Activated B cell treated with CpG ODN at 0.5 μM for 24 hours (primary cell): ENCODE measurements around the gene TMEM235. TPM values are rescaled to one million over a fixed set of nuclear protein-coding genes. Genes with fewer than 3 reads are reported as not detected.

Source experiments
- ATAC-seq: fragments of 200-7000 bp; cut with Tn5 transposase; one replicate; pipeline ENCODE4 v1.10.0; 2021; ENCODE audit warnings: low read depth, mild to moderate bottlenecking, moderate library complexity
- CTCF ChIA-PET: fragments of 350-600 bp; sonication (Branson Sonifier 250); formaldehyde crosslinking; loops from one replicate; lab custom pipeline; 2021; ENCODE audit warnings: antibody characterized with exemption; lab: Charles Lee
- POLR2A ChIA-PET: fragments of 350-600 bp; sonication (Branson Sonifier 250); formaldehyde crosslinking; loops from one replicate; lab custom pipeline; 2021; ENCODE audit warnings: antibody characterized with exemption; lab: Charles Lee
- DNase-seq: peaks from one replicate; pipeline ENCODE4 v3.0.0; 2022
- H3K27ac Mint-ChIP-seq: one replicate; pipeline ENCODE4 v1.8.0; 2020; ENCODE audit warnings: mixed read lengths
- H3K27me3 Mint-ChIP-seq: one replicate; pipeline ENCODE4 v1.8.0; 2021; ENCODE audit warnings: mixed read lengths
- H3K36me3 Mint-ChIP-seq: one replicate; pipeline ENCODE4 v1.8.0; 2021; ENCODE audit warnings: low read depth, mixed read lengths
- H3K4me1 Mint-ChIP-seq: one replicate; pipeline ENCODE4 v1.8.0; 2021; ENCODE audit warnings: mixed read lengths
- H3K4me3 Mint-ChIP-seq: one replicate; pipeline ENCODE4 v1.8.0; 2020; ENCODE audit warnings: mild to moderate bottlenecking, mixed read lengths
- H3K9me3 Mint-ChIP-seq: one replicate; pipeline ENCODE4 v1.8.0; 2020; ENCODE audit warnings: mixed read lengths
- intact Hi-C: fragments of 100-400 bp; cut with micrococcal nuclease; formaldehyde crosslinking; loops from one replicate; pipeline ENCODE4 v1.15.1; 2024
- total RNA-seq: library from RNA; stranded (reverse); gene quantifications from 2 replicates; pipeline ENCODE4 v1.2.3, GENCODE V29; 2022
- TF ChIP-seq, protein P1 (sequence below): fragments of 200-600 bp; IDR thresholded peaks from one replicate; pipeline ENCODE4 v1.8.0; 2022; ENCODE audit warnings: antibody characterized with exemption, mild to moderate bottlenecking

The TMEM235 gene
- total RNA-seq, 1 donor from 2014 or later, result not detected

DNA sequence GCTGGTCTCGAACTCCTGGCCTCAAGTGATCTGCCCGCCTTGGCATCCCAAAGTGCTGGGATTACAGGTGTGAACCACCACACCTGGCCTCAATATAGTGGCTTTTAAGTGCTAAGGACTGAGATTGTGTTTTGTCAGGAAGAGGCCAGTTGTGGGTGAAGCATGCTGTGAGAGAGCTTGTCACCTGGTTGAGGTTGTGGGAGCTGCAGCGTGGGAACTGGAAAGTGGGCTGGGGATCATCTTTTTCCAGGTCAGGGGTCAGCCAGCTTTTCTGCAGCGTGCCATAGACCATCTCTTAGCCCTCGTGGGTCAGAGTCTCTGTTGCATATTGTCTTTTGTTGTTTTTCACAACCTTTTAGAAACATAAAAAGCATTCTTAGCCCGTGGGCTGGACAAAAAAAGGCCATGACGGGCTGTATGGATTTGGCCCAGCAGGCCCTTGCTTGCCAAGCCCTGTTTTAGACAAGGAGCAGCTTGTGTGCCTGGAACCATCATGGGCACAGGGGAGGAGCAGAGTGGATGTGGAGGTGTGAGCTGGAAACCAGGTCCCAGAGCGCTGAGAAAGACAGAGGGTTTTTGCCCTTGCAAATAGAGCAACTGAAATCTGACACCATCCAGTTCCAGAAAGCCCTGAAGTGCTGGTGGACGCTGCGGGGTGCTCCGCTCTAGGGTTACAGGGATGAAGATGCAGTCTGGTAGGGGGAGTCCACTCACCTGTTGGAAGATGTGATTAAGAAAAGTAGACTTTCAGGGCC is 11.9 kb upstream of the TMEM235 start:
- ATAC-seq (no peak), DNase-seq (no peak)
- ChIA-PET CTCF (no interaction called here), POLR2A (no interaction called here)
- Mint-ChIP-seq H3K27ac (no peak overlapping the region), H3K36me3 (no peaks in the 10 kb centered on the region), H3K27me3 (no peaks in the 10 kb centered on the region), H3K9me3 (no peaks in the 10 kb centered on the region), H3K4me3 (no peak overlapping the region), H3K4me1 (peaks cover under 1% of the 10 kb centered on the region)
- TF ChIP-seq, protein P1, sequence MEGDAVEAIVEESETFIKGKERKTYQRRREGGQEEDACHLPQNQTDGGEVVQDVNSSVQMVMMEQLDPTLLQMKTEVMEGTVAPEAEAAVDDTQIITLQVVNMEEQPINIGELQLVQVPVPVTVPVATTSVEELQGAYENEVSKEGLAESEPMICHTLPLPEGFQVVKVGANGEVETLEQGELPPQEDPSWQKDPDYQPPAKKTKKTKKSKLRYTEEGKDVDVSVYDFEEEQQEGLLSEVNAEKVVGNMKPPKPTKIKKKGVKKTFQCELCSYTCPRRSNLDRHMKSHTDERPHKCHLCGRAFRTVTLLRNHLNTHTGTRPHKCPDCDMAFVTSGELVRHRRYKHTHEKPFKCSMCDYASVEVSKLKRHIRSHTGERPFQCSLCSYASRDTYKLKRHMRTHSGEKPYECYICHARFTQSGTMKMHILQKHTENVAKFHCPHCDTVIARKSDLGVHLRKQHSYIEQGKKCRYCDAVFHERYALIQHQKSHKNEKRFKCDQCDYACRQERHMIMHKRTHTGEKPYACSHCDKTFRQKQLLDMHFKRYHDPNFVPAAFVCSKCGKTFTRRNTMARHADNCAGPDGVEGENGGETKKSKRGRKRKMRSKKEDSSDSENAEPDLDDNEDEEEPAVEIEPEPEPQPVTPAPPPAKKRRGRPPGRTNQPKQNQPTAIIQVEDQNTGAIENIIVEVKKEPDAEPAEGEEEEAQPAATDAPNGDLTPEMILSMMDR, result no peak
- intact Hi-C loops, result no loop called here

DNA sequence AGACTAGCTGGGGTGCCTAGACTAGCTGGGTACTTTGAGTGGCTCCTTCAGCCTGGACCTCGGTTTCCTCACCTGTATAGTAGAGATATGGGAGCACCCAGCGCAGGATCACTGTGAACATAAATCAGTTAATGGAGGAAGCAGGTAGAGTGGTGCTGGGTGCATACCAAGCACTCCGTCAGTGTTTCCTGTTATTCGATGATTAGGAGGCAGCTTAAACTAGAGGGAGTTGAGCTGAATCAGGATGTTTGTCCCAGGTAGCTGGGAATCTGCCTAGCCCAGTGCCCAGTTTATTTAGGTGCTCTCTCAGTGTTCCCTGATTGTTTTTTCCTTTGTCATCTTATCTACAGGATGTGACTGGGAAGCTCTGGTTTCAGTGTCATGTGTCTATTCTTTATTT is 8.4 kb upstream of the TMEM235 start:
- POLR2A ChIA-PET, result interaction anchor here (0.6 kb wide), 1 partner anchor 24 kb away, joined by 3 read pairs; no protein-coding TSS in a partner anchor
- intact Hi-C loops, result no loop called here
- no peak overlapping the region for H3K27ac Mint-ChIP-seq
- H3K9me3 Mint-ChIP-seq, result no peaks in the 10 kb centered on the region
- H3K4me3 Mint-ChIP-seq, result no peak overlapping the region
- TF ChIP-seq, protein P1, result no peak
- CTCF ChIA-PET, result no interaction called here
- H3K27me3 Mint-ChIP-seq, result peaks cover 5% of the 10 kb centered on the region
- no peaks in the 10 kb centered on the region for H3K4me1 Mint-ChIP-seq
- DNase-seq (no peak), ATAC-seq (no peak)
- no peaks in the 10 kb centered on the region for H3K36me3 Mint-ChIP-seq

DNA sequence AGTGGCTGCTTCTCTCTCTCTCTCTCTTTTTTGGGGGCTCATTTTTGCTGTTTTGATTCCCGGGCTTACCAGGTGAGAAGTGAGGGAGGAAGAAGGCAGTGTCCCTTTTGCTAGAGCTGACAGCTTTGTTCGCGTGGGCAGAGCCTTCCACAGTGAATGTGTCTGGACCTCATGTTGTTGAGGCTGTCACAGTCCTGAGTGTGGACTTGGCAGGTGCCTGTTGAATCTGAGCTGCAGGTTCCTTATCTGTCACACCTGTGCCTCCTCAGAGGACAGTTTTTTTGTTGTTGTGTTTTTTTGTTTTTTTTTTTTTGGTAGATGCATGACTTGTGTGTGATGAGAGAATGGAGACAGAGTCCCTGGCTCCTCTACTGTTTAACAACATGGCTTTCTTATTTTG is 7.7 kb upstream of the TMEM235 start:
- Mint-ChIP-seq H3K4me1 (no peaks in the 10 kb centered on the region), H3K9me3 (no peaks in the 10 kb centered on the region), H3K4me3 (no peak overlapping the region), H3K27ac (no peak overlapping the region), H3K27me3 (peaks cover 5% of the 10 kb centered on the region), H3K36me3 (no peaks in the 10 kb centered on the region)
- ATAC-seq (no peak), DNase-seq (no peak)
- intact Hi-C loops, result no loop called here
- ChIA-PET POLR2A (interaction anchor here (0.6 to 0.8 kb wide), 2 partner anchors 20 to 23 kb away, joined by 3 read pairs; no protein-coding TSS in a partner anchor), CTCF (no interaction called here)
- TF ChIP-seq, protein P1, result no peak

DNA sequence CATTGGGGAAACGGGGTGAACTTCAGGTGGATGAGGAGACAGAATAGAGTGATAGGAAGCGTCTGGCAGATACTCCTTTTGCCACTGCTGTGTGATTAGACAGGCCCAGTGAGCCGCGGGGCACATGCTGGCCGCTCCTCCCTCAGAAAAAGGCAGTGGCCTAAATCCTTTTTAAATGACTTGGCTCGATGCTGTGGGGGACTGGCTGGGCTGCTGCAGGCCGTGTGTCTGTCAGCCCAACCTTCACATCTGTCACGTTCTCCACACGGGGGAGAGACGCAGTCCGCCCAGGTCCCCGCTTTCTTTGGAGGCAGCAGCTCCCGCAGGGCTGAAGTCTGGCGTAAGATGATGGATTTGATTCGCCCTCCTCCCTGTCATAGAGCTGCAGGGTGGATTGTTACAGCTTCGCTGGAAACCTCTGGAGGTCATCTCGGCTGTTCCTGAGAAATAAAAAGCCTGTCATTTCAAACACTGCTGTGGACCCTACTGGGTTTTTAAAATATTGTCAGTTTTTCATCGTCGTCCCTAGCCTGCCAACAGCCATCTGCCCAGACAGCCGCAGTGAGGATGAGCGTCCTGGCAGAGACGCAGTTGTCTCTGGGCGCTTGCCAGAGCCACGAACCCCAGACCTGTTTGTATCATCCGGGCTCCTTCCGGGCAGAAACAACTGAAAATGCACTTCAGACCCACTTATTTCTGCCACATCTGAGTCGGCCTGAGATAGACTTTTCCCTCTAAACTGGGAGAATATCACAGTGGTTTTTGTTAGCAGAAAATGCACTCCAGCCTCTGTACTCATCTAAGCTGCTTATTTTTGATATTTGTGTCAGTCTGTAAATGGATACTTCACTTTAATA is 7.0 kb upstream of the TMEM235 start:
- Mint-ChIP-seq H3K4me1 (no peaks in the 10 kb centered on the region), H3K27me3 (peaks cover 5% of the 10 kb centered on the region), H3K4me3 (no peak overlapping the region), H3K36me3 (no peaks in the 10 kb centered on the region), H3K27ac (no peak overlapping the region), H3K9me3 (no peaks in the 10 kb centered on the region)
- ChIA-PET POLR2A (interaction anchor here (0.8 kb wide), 1 partner anchor 20 kb away, joined by 3 read pairs; no protein-coding TSS in a partner anchor), CTCF (no interaction called here)
- ATAC-seq (no peak), DNase-seq (no peak)
- intact Hi-C loops, result no loop called here
- TF ChIP-seq, protein P1, result no peak
